Nephron (organoid): ENCODE measurements around the gene FAM76A.
"Not testable (repeated sequence)": the region's sequence is repeated elsewhere in the genome, so short reads cannot be mapped to it uniquely, and the experiment has no call there.

Source experiments
- H3K27ac Mint-ChIP-seq, 3 experiments: 2 replicates each; pipeline ENCODE4 v1.8.0; 2020; ENCODE audit warnings: mixed read lengths in 3 of 3, mild to moderate bottlenecking in 2 of 3, moderate library complexity in 1 of 3
- H3K27me3 Mint-ChIP-seq: 2 replicates; pipeline ENCODE4 v1.8.0; 2021; ENCODE audit warnings: low read depth, mild to moderate bottlenecking, moderate library complexity, mixed read lengths
- H3K36me3 Mint-ChIP-seq: 2 replicates; pipeline ENCODE4 v1.8.0; 2020; ENCODE audit warnings: low read depth, mixed read lengths
- H3K4me1 Mint-ChIP-seq: 2 replicates; pipeline ENCODE4 v1.8.0; 2020; ENCODE audit warnings: mixed read lengths
- H3K4me3 Mint-ChIP-seq, 3 experiments: 2 replicates each; pipeline ENCODE4 v1.8.0; 2020; ENCODE audit warnings: mild to moderate bottlenecking in 3 of 3, mixed read lengths in 3 of 3, moderate library complexity in 2 of 3
- H3K9me3 Mint-ChIP-seq: 2 replicates; pipeline ENCODE4 v1.8.0; 2020; ENCODE audit warnings: mixed read lengths
- CTCF ChIP-seq, 3 experiments: fragments of 200-600 bp; sonication (generic); IDR thresholded peaks; one replicate each; pipeline ENCODE4 v1.5.0; 2021; ENCODE audit warnings: antibody characterized with exemption in 3 of 3; ENCODE audit not compliant: unreplicated experiment in 3 of 3

FAM76A gene

DNA sequence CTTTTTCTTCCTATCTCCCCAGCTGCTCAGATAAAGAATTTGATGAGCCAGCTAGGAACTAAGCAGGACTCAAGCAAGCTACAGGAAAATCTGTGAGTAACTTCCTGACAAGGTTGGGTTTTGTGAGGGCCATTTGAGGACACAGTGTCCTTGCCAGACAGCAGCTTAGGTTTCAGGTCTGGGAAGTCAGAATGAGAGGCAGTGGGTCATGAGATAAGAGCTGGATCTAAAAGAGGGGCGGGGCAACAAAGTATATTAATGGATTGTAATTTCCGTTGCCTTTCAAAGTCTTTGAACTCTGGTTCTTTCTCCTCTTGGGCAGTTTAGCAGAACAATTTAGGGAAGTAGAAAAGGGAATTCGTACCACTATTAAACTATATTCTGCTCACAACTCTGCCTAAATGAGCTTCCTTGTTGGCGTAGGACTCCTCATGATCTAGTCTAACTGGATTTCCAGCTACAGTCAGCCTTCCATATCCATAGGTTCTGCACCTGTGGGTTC lies 63.8 kb downstream of the FAM76A start:
- no peak overlapping the region for H3K27ac Mint-ChIP-seq
- H3K4me1 Mint-ChIP-seq: no peaks in the 10 kb centered on the region
- H3K9me3 Mint-ChIP-seq: no peaks in the 10 kb centered on the region
- TF ChIP-seq CTCF (IDR thresholded peaks at IDR 0.05; ENCODE audit: unreplicated experiment in 3 of 3): no peak
- no peak overlapping the region for H3K4me3 Mint-ChIP-seq
- H3K36me3 Mint-ChIP-seq: peaks cover 33% of the 10 kb centered on the region
- no peaks in the 10 kb centered on the region for H3K27me3 Mint-ChIP-seq

DNA sequence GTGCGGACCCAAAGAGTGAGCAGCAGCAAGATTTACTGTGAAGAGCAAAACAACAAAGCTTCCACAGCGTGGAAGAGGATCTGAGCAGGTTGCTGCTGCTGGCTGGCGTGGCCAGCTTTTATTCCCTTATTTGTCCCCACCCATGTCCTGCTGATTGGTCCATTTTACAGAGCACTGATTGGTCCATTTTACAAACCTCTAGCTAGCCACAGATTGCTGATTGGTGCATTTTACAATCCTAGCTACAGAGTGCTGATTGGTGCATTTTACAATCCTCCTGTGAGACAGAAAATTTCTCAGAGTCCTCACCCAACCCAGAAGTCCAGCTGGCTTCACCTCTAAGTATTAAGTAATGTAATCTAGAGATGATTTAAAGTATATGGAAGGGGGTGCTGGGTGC lies 64.5 kb downstream of the FAM76A start:
- not testable (repeated sequence) for H3K27me3 Mint-ChIP-seq, H3K27ac Mint-ChIP-seq, H3K9me3 Mint-ChIP-seq, H3K4me1 Mint-ChIP-seq, H3K4me3 Mint-ChIP-seq
- peaks cover 38% of the 10 kb centered on the region for H3K36me3 Mint-ChIP-seq

DNA sequence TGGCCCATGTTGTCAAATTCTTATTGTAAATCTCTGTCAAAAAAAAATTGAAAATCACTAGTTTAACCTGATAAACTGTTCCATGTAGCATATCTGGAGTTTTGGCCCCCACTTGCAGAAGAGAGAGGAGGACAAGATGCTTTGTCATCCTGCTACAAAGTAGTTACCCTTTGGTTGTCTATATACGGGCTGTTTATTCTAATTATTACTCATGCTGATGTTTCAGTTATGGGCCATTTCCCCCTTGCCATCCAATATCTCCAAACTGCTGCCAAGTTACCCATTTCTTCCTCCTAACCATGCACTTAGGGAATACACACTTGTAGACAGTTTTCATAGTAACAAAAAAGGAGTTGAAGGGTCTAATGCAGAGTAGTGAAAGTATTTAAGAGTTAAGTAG lies 69.8 kb downstream of the FAM76A start:
- Mint-ChIP-seq H3K9me3 (no peaks in the 10 kb centered on the region), H3K4me3 (no peak overlapping the region), H3K27ac (no peak overlapping the region), H3K27me3 (no peaks in the 10 kb centered on the region), H3K36me3 (peaks cover 50% of the 10 kb centered on the region), H3K4me1 (no peaks in the 10 kb centered on the region)
- no peak for TF ChIP-seq CTCF (IDR thresholded peaks at IDR 0.05; ENCODE audit: unreplicated experiment in 3 of 3)

DNA sequence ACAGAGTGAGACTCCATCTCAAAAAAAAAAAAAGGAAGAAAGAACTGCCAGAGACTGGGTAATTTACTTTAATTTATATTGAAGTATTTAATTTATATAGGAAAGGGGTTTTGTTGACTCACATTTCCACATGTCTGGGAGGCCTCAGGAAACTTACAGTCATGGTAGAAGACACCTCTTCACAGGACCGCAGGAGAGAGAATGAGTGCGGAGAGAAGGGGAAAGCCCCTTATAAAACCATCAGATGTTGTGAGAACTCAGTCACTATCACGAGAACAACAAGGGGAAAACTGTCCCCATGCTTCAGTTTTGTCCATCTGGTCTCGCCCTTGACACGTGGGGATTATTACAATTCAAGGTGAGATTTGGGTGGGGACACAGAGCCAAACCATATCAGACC lies 79.0 kb downstream of the FAM76A start:
- Mint-ChIP-seq H3K27ac (no peak overlapping the region), H3K36me3 (peaks cover 44% of the 10 kb centered on the region), H3K4me3 (no peak overlapping the region), H3K9me3 (no peaks in the 10 kb centered on the region), H3K4me1 (no peaks in the 10 kb centered on the region), H3K27me3 (no peaks in the 10 kb centered on the region)
- no peak for TF ChIP-seq CTCF (IDR thresholded peaks at IDR 0.05; ENCODE audit: unreplicated experiment in 3 of 3)

GRCh38 chr1:27806758-27807157 lies 81.0 kb downstream of the FAM76A start:
- H3K9me3 Mint-ChIP-seq: no peaks in the 10 kb centered on the region

DNA sequence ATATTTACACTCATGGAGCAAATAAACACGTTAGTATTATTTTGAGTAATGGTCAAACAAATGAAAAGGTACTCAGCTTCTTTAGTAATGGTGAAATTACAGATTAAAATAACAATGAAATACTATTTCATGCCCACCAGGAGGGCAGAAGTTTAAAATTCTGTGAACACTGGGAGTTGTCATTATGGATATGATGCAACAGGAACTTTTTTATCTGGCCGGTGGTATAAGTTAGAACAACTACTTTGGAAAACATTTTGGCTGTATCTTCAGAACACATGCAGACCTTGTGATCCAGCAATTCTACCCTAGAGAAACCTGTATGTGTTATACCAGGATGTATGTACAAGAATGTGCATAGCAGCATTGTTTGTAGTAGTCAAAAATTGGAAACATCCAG lies 81.6 kb downstream of the FAM76A start:
- Mint-ChIP-seq H3K36me3 (peaks cover 40% of the 10 kb centered on the region), H3K4me3 (no peak overlapping the region), H3K9me3 (no peaks in the 10 kb centered on the region), H3K27me3 (no peaks in the 10 kb centered on the region), H3K27ac (no peak overlapping the region), H3K4me1 (no peaks in the 10 kb centered on the region)
- no peak for TF ChIP-seq CTCF (IDR thresholded peaks at IDR 0.05; ENCODE audit: unreplicated experiment in 3 of 3)

More at GRCh38 chr1:27806758-27807157, 81.0 kb downstream of the FAM76A start:
- H3K27me3 Mint-ChIP-seq: no peaks in the 10 kb centered on the region
- no peak for TF ChIP-seq CTCF (IDR thresholded peaks at IDR 0.05; ENCODE audit: unreplicated experiment in 3 of 3)
- no peak overlapping the region for H3K27ac Mint-ChIP-seq
- H3K4me1 Mint-ChIP-seq: no peaks in the 10 kb centered on the region
- H3K4me3 Mint-ChIP-seq: no peak overlapping the region
- H3K36me3 Mint-ChIP-seq: peaks cover 41% of the 10 kb centered on the region

DNA sequence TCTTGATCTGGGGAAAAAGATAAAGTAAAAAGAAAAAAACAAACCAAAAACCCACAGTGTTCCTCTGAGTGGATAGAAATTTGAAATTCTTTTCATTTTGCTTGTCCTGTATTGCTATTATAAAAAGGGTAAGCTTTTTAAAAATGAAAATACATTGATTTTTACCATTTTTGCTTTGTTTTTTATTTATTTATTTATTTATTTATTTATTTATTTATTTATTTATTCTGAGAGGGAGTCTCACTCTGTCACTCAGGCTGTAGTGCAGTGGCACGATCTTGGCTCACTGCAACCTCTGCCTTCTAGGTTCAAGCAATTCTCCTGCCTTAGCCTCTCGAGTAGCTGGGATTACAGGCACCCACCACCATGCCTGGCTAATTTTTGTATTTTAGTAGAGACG lies 82.4 kb downstream of the FAM76A start:
- not testable (repeated sequence) for H3K9me3 Mint-ChIP-seq, H3K27ac Mint-ChIP-seq, H3K4me1 Mint-ChIP-seq, H3K4me3 Mint-ChIP-seq, H3K27me3 Mint-ChIP-seq
- peaks cover 38% of the 10 kb centered on the region for H3K36me3 Mint-ChIP-seq
